B cell (primary cell): ENCODE data around the gene ZNF691. TPM values are rescaled to one million over a fixed set of nuclear protein-coding genes. Genes with fewer than 3 reads are reported as not detected.

Source experiments
- ATAC-seq: fragments of 200-7000 bp; cut with Tn5 transposase; one replicate; pipeline ENCODE4 v1.10.0; 2021; ENCODE audit warnings: low read depth, mild to moderate bottlenecking, moderate number of reproducible peaks, moderate library complexity
- CTCF ChIA-PET: fragments of 350-600 bp; sonication (Branson Sonifier 250); formaldehyde crosslinking; loops from one replicate; lab custom pipeline; 2021; ENCODE audit warnings: antibody characterized with exemption, inconsistent platforms; lab: Charles Lee
- POLR2A ChIA-PET: fragments of 350-600 bp; sonication (Branson Sonifier 250); formaldehyde crosslinking; loops from one replicate; lab custom pipeline; 2021; ENCODE audit warnings: antibody characterized with exemption; lab: Charles Lee
- DNase-seq: peaks from one replicate; pipeline ENCODE4 v3.0.0; 2013
- H2AFZ ChIP-seq: 2 replicates; pipeline ENCODE4 v1.6.1; 2012; ENCODE audit warnings: mild to moderate bottlenecking, low read depth, low read length; ENCODE audit not compliant: insufficient read depth, poor library complexity, severe bottlenecking
- H3K27ac ChIP-seq, 2 donors: 1 replicate in 1 of 2; 2 replicates in 1 of 2; pipeline ENCODE4 v1.5.1; 2012 to 2013; ENCODE audit warnings: low read length in 2 of 2, mild to moderate bottlenecking in 2 of 2, moderate library complexity in 1 of 2
- H3K27me3 ChIP-seq, 4 experiments: fragments of 200-600 bp in 1 of 4; sonication (generic) in 1 of 4; replicated peaks in 1 of 4; 1 replicate in 2 of 4; 2 replicates in 2 of 4; pipeline versions ENCODE4 v1.6.1 to v1.7.0; 2013 to 2016; ENCODE audit warnings: low read length in 3 of 4, mild to moderate bottlenecking in 2 of 4, mixed read lengths in 1 of 4, moderate library complexity in 1 of 4; ENCODE audit not compliant: insufficient read depth in 4 of 4, control insufficient read depth in 3 of 4; ENCODE audit errors: control extremely low read depth in 1 of 4
- H3K36me3 ChIP-seq, 2 experiments: replicated peaks in 1 of 2; 1 replicate in 1 of 2; 2 replicates in 1 of 2; pipeline versions ENCODE4 v1.6.1 to v1.7.1; 2013; ENCODE audit warnings: low read length in 1 of 2; ENCODE audit not compliant: insufficient read depth in 2 of 2, control insufficient read depth in 1 of 2; ENCODE audit errors: control extremely low read depth in 1 of 2, extremely low read depth in 1 of 2
- H3K4me1 ChIP-seq, 2 donors: fragments of 200-600 bp in 1 of 2; sonication (generic) in 1 of 2; 1 replicate in 1 of 2; 2 replicates in 1 of 2; pipeline versions ENCODE4 v1.5.1 to v1.6.1; 2013 to 2017; ENCODE audit warnings: low read length in 2 of 2; ENCODE audit not compliant: control insufficient read depth in 2 of 2, insufficient read depth in 2 of 2
- H3K4me2 ChIP-seq: replicated peaks from 2 replicates; pipeline ENCODE3; 2012; ENCODE audit warnings: mild to moderate bottlenecking, low read depth, low read length; ENCODE audit not compliant: poor library complexity, severe bottlenecking
- H3K4me3 ChIP-seq, 5 experiments: fragments of 200-600 bp in 1 of 5; sonication (generic) in 1 of 5; 1 replicate in 3 of 5; 2 replicates in 2 of 5; pipeline versions ENCODE4 v1.5.1 to v1.7.0; 2011 to 2016; ENCODE audit warnings: low read length in 4 of 5, mild to moderate bottlenecking in 4 of 5, low read depth in 2 of 5, control low read depth in 1 of 5, moderate library complexity in 1 of 5; ENCODE audit not compliant: insufficient read depth in 1 of 5; ENCODE audit errors: control extremely low read depth in 1 of 5, extremely low read depth in 1 of 5
- H3K79me2 ChIP-seq: fragments of 200-600 bp; sonication (generic); one replicate; pipeline ENCODE4 v1.6.0; 2016; ENCODE audit warnings: low read length; ENCODE audit not compliant: control insufficient read depth, insufficient read depth
- H3K9ac ChIP-seq: fragments of 200-600 bp; sonication (generic); 2 replicates; pipeline ENCODE4 v1.6.1; 2017; ENCODE audit warnings: mild to moderate bottlenecking, low read length, moderate library complexity
- H3K9me3 ChIP-seq, 3 donors: one replicate each; pipeline versions ENCODE4 v1.6.1 to v1.7.1; 2013; ENCODE audit warnings: low read length in 2 of 3; ENCODE audit not compliant: control insufficient read depth in 2 of 3, insufficient read depth in 1 of 3; ENCODE audit errors: control extremely low read depth in 1 of 3
- H4K20me1 ChIP-seq: 2 replicates; pipeline ENCODE4 v1.6.0; 2012; ENCODE audit warnings: mild to moderate bottlenecking, low read length; ENCODE audit not compliant: insufficient read depth, control insufficient read depth, poor library complexity, severe bottlenecking
- H3K27ac Mint-ChIP-seq: one replicate; pipeline ENCODE4 v1.8.0; 2021; ENCODE audit warnings: mixed read lengths
- H3K27me3 Mint-ChIP-seq: one replicate; pipeline ENCODE4 v1.8.0; 2021; ENCODE audit warnings: mixed read lengths
- H3K4me1 Mint-ChIP-seq: one replicate; pipeline ENCODE4 v1.8.0; 2021; ENCODE audit warnings: mixed read lengths
- H3K4me3 Mint-ChIP-seq: one replicate; pipeline ENCODE4 v1.8.0; 2021; ENCODE audit warnings: mixed read lengths
- H3K9me3 Mint-ChIP-seq: one replicate; pipeline ENCODE4 v1.8.0; 2022; ENCODE audit warnings: mixed read lengths; ENCODE audit not compliant: insufficient read depth
- EZH2 ChIP-seq: IDR thresholded peaks from 2 replicates; pipeline ENCODE4 v1.6.1; 2012; ENCODE audit warnings: borderline replicate concordance, low read depth, mild to moderate bottlenecking, moderate library complexity, low read length; ENCODE audit not compliant: insufficient read depth, poor library complexity, severe bottlenecking
- WGBS: methylation state at CpG from one replicate; pipeline ENCODE4 v1.1.5; 2013; ENCODE audit warnings: missing lambda C conversion rate; ENCODE audit not compliant: insufficient coverage; 5-methylcytosine and 5-hydroxymethylcytosine counted together
- intact Hi-C: fragments of 100-400 bp; cut with micrococcal nuclease; formaldehyde crosslinking; loops from one replicate; pipeline ENCODE4 v1.10.0; 2022
- polyA plus RNA-seq: library from polyadenylated mRNA; depleted of rRNA; stranded (reverse); fragments of >200 nt; gene quantifications from 2 replicates; pipeline ENCODE4 v1.2.3, GENCODE V29; 2012
- total RNA-seq, 2 donors: library from RNA; stranded (reverse); fragments of 120-200 nt in 1 of 2; gene quantifications; 1 replicate in 1 of 2; 2 replicates in 1 of 2; pipeline versions ENCODE4 v1.2.3 to v1.2.4, GENCODE V29; 2013 to 2022
- TF ChIP-seq, protein P1 (sequence below): fragments of 200-600 bp; IDR thresholded peaks from one replicate; pipeline ENCODE4 v1.8.0; 2022; ENCODE audit warnings: antibody characterized with exemption, mild to moderate bottlenecking

ZNF691 gene
- total and polyA plus RNA-seq, 2 donors (not counting 1 experiment from before 2014, with no cell fraction given): 12.4 to 17.1 TPM

DNA sequence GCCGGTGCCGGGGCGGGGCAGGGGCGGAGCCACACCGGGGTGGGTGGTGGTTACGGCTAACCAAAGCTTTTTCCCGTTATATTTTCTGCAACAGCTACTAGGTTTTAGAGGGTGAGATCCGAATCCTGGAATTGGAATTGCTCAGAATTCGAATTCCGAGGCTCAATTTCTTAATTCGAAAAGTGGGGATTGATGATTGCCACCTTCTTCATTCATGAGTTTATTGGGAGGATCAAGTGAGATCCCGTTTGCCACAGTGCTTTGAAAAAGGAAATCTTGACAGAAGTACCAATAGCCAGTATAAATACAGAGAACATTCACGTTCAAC, 29.0 kb upstream of the ZNF691 start:
- Mint-ChIP-seq H3K4me3 (peak overlapping the region; percentile 89), H3K27ac (peak overlapping the region; percentile 76), H3K27me3 (no peaks in the 10 kb centered on the region), H3K4me1 (peaks cover 20% of the 10 kb centered on the region), H3K9me3 (no peaks in the 10 kb centered on the region)
- peak overlapping the region; percentile 89 for H3K4me2 ChIP-seq
- ChIA-PET POLR2A (interaction anchor here (0.6 to 2.4 kb wide), 4 partner anchors 10 to 135 kb away, joined by 3 to 16 read pairs (median 4); partner anchors contain the start of genes YBX1 and ZNF691), CTCF (interaction anchor here (0.8 to 1.2 kb wide), 3 partner anchors 26 to 256 kb away, joined by 3 to 8 read pairs (median 4); partner anchors contain the start of gene ZNF691)
- H3K4me3 ChIP-seq: peak overlapping the region; percentile 57 to 82 (median 77)
- TF ChIP-seq, protein P1, sequence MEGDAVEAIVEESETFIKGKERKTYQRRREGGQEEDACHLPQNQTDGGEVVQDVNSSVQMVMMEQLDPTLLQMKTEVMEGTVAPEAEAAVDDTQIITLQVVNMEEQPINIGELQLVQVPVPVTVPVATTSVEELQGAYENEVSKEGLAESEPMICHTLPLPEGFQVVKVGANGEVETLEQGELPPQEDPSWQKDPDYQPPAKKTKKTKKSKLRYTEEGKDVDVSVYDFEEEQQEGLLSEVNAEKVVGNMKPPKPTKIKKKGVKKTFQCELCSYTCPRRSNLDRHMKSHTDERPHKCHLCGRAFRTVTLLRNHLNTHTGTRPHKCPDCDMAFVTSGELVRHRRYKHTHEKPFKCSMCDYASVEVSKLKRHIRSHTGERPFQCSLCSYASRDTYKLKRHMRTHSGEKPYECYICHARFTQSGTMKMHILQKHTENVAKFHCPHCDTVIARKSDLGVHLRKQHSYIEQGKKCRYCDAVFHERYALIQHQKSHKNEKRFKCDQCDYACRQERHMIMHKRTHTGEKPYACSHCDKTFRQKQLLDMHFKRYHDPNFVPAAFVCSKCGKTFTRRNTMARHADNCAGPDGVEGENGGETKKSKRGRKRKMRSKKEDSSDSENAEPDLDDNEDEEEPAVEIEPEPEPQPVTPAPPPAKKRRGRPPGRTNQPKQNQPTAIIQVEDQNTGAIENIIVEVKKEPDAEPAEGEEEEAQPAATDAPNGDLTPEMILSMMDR: no peak
- no peak for TF ChIP-seq EZH2
- peak overlapping the region; percentile 81 for H3K9ac ChIP-seq
- DNase-seq (no peak), ATAC-seq (no peak)
- intact Hi-C loops: loop anchor here (1.0 to 2.0 kb wide), 8 partner anchors 29 to 361 kb away; partner anchors contain the start of genes C1orf50, CFAP57, EBNA1BP2 and P3H1
- H3K4me1 ChIP-seq: peaks cover 13% of the 10 kb centered on the region in 2 donors
- peak overlapping the region in 1 of 2 donors; percentile 82 for H3K27ac ChIP-seq
- WGBS: 2% methylated on average over 8 of the region's 13 CpGs
- no peaks in the 10 kb centered on the region for H3K9me3 ChIP-seq
- H4K20me1 ChIP-seq: no peaks in the 10 kb centered on the region
- H3K36me3 ChIP-seq: peaks cover 0 to 3% of the 10 kb centered on the region in 2 experiments
- H3K27me3 ChIP-seq: no peaks in the 10 kb centered on the region
- H3K79me2 ChIP-seq: peaks cover 19% of the 10 kb centered on the region
- peak overlapping the region; percentile 92 for H2AFZ ChIP-seq

GRCh38 chr1:42817976-42818375, 28.4 kb upstream of the ZNF691 start:
- 100% methylated on average over 1 of the region's 3 CpGs for WGBS
- Histone ChIP-seq H3K9me3 (no peaks in the 10 kb centered on the region), H3K4me3 (no peak overlapping the region), H2AFZ (peak overlapping the region; percentile 92), H3K79me2 (peaks cover 19% of the 10 kb centered on the region), H3K9ac (no peak overlapping the region), H3K27me3 (no peaks in the 10 kb centered on the region), H4K20me1 (no peaks in the 10 kb centered on the region), H3K4me2 (peak overlapping the region; percentile 89), H3K36me3 (peaks cover 0 to 3% of the 10 kb centered on the region in 2 experiments), H3K4me1 (peaks cover 13% of the 10 kb centered on the region in 2 donors), H3K27ac (no peak overlapping the region)
- CTCF ChIA-PET: interaction anchor here (0.8 to 1.2 kb wide), 3 partner anchors 26 to 255 kb away, joined by 3 to 8 read pairs (median 4); partner anchors contain the start of gene ZNF691
- DNase-seq: no peak
- no peak overlapping the region for H3K27ac Mint-ChIP-seq
- peak overlapping the region; percentile 89 for H3K4me3 Mint-ChIP-seq
- POLR2A ChIA-PET: interaction anchor here (0.6 to 2.4 kb wide), 4 partner anchors 10 to 136 kb away, joined by 3 to 16 read pairs (median 4); partner anchors contain the start of genes YBX1 and ZNF691
- TF ChIP-seq, protein P1: no peak
- TF ChIP-seq EZH2: no peak
- H3K4me1 Mint-ChIP-seq: peaks cover 20% of the 10 kb centered on the region
- no peaks in the 10 kb centered on the region for H3K27me3 Mint-ChIP-seq
- ATAC-seq: no peak
- H3K9me3 Mint-ChIP-seq: no peaks in the 10 kb centered on the region
- intact Hi-C loops: loop anchor here (1.0 to 2.0 kb wide), 8 partner anchors 28 to 362 kb away; partner anchors contain the start of genes C1orf50, CFAP57, EBNA1BP2 and P3H1
